HEK293 (cell line): ENCODE results near the gene TMEM203.

Source experiments
- BCL11A ChIP-seq: fragments of 450-650 bp; formaldehyde crosslinking; IDR thresholded peaks from 2 replicates; pipeline ENCODE4 v1.5.1; 2016; ENCODE audit warnings: low read depth, missing biosample characterization, missing genetic modification characterization
- GLI2 ChIP-seq: fragments of 450-650 bp; formaldehyde crosslinking; IDR thresholded peaks from 2 replicates; pipeline ENCODE4; 2017; ENCODE audit warnings: missing biosample characterization, missing genetic modification characterization, low read depth, borderline replicate concordance
- GLIS1 ChIP-seq: fragments of 450-650 bp; formaldehyde crosslinking; IDR thresholded peaks from 2 replicates; pipeline ENCODE4 v1.5.1; 2016; ENCODE audit warnings: missing biosample characterization, missing genetic modification characterization
- GLIS2 ChIP-seq: fragments of 450-650 bp; formaldehyde crosslinking; IDR thresholded peaks from 2 replicates; pipeline ENCODE4 v1.5.1; 2016; ENCODE audit warnings: missing biosample characterization, missing genetic modification characterization
- KLF10 ChIP-seq: fragments of 450-650 bp; IDR thresholded peaks from 2 replicates; pipeline ENCODE4 v1.5.1; 2018; ENCODE audit warnings: missing biosample characterization, mild to moderate bottlenecking, missing genetic modification characterization
- KLF8 ChIP-seq: fragments of 450-650 bp; formaldehyde crosslinking; IDR thresholded peaks from 2 replicates; pipeline ENCODE4 v1.5.1; 2016; ENCODE audit warnings: missing biosample characterization, missing genetic modification characterization
- SETDB1 ChIP-seq: IDR thresholded peaks from one replicate; pipeline ENCODE4 v1.6.1; 2017; ENCODE audit warnings: mild to moderate bottlenecking, low read length, moderate library complexity, mixed read lengths; ENCODE audit not compliant: insufficient read length
- ZBTB48 ChIP-seq: fragments of 450-650 bp; formaldehyde crosslinking; IDR thresholded peaks from 2 replicates; pipeline ENCODE4 v1.5.1; 2016; ENCODE audit warnings: missing biosample characterization, missing genetic modification characterization
- ZEB2 ChIP-seq: fragments of 450-650 bp; formaldehyde crosslinking; IDR thresholded peaks from 2 replicates; pipeline ENCODE4 v1.5.1; 2016; ENCODE audit warnings: missing biosample characterization, missing genetic modification characterization
- ZIC2 ChIP-seq: fragments of 450-650 bp; formaldehyde crosslinking; IDR thresholded peaks from 2 replicates; pipeline ENCODE4 v1.5.1; 2016; ENCODE audit warnings: missing biosample characterization, missing genetic modification characterization
- ZNF350 ChIP-seq: fragments of 450-650 bp; formaldehyde crosslinking; IDR thresholded peaks from 2 replicates; pipeline ENCODE4 v1.5.0; 2017; ENCODE audit warnings: missing biosample characterization, mild to moderate bottlenecking, missing genetic modification characterization
- ZNF391 ChIP-seq: fragments of 450-650 bp; formaldehyde crosslinking; IDR thresholded peaks from 2 replicates; pipeline ENCODE4 v1.5.1; 2016; ENCODE audit warnings: low read depth, missing biosample characterization, missing genetic modification characterization, borderline replicate concordance
- ZNF544 ChIP-seq: fragments of 450-650 bp; formaldehyde crosslinking; IDR thresholded peaks from 2 replicates; pipeline ENCODE4 v1.5.0; 2017; ENCODE audit warnings: missing biosample characterization, missing genetic modification characterization
- ZNF600 ChIP-seq: fragments of 450-650 bp; formaldehyde crosslinking; IDR thresholded peaks from 2 replicates; pipeline ENCODE4 v1.5.1; 2016; ENCODE audit warnings: missing biosample characterization, missing genetic modification characterization
- ZNF701 ChIP-seq: fragments of 450-650 bp; formaldehyde crosslinking; IDR thresholded peaks from 2 replicates; pipeline ENCODE4 v1.5.1; 2016; ENCODE audit warnings: missing biosample characterization, missing genetic modification characterization
- ZXDB ChIP-seq: fragments of 450-650 bp; formaldehyde crosslinking; IDR thresholded peaks from 2 replicates; pipeline ENCODE4 v1.5.1; 2016; ENCODE audit warnings: missing biosample characterization, missing genetic modification characterization
- TF ChIP-seq, protein P1 (sequence below): fragments of 450-650 bp; formaldehyde crosslinking; IDR thresholded peaks from 2 replicates; pipeline ENCODE4 v1.5.1; 2016; ENCODE audit warnings: missing biosample characterization, missing genetic modification characterization
- TF ChIP-seq, protein P2 (sequence below): fragments of 450-650 bp; formaldehyde crosslinking; IDR thresholded peaks from 2 replicates; pipeline ENCODE4 v1.5.1; 2016; ENCODE audit warnings: missing biosample characterization, missing genetic modification characterization
- TF ChIP-seq, protein P3 (sequence below): fragments of 450-650 bp; formaldehyde crosslinking; IDR thresholded peaks from 2 replicates; pipeline ENCODE4 v1.5.1; 2016; ENCODE audit warnings: missing biosample characterization, missing genetic modification characterization
- TF ChIP-seq, protein P4 (sequence below): fragments of 450-650 bp; formaldehyde crosslinking; IDR thresholded peaks from 2 replicates; pipeline ENCODE4 v1.5.1; 2016; ENCODE audit warnings: missing biosample characterization, missing genetic modification characterization
- TF ChIP-seq, protein P5 (sequence below): sonication (generic); formaldehyde crosslinking; IDR thresholded peaks from 2 replicates; pipeline ENCODE4 v1.8.1; 2022; ENCODE audit warnings: mild to moderate bottlenecking, moderate library complexity, missing genetic modification reagents
- TF ChIP-seq, protein P6 (sequence below): fragments of 450-650 bp; formaldehyde crosslinking; conservative IDR thresholded peaks from 2 replicates; pipeline ENCODE4 v1.5.1; 2016; ENCODE audit warnings: low read depth, missing biosample characterization, missing genetic modification characterization

The TMEM203 gene

DNA sequence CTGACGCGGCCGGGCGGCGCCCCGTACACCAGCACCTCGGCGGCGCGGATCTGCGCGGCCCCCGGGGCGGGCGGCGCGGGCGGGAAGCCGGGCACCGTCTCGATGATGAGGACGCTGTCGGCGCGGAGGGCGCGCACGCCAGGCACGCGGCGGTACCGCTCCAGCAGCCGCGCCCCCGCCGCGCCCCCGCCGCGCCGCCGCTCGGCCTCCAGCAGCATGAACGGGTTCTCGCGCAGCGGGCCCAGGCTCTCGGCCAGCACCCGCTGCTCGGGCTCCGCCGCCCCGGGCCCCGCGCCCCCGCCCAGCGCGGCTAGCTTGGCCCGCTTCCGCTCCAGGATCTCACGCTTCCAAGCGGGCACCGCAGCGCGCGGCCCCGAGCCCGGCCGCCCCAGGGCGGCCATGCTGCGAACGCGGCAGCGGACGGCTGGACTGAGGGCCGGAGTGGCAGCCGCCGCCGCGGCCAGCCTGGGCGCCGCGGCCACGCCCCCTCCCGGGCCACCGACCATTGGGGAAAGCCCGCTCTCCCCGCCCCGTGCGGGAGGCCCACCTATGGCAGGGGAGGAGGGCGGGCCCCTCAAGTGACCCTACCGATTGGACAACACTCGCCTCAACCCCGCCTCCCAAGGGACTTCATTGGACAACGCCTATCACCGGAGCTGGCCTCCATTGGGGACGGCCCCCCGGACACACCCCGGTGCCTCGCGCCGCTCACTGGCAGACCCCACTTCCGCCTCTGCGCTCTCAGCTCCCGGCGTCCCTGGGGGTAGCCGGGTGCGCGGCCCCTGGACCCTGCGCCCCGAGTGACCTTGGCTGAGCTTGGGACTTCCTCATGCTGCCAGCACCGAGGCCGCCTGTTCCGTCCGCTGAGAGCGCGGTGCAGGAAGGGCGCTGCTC lies 4.9 kb downstream of the TMEM203 start, which contains the start of gene TPRN (continued):
- TF ChIP-seq, protein P1, sequence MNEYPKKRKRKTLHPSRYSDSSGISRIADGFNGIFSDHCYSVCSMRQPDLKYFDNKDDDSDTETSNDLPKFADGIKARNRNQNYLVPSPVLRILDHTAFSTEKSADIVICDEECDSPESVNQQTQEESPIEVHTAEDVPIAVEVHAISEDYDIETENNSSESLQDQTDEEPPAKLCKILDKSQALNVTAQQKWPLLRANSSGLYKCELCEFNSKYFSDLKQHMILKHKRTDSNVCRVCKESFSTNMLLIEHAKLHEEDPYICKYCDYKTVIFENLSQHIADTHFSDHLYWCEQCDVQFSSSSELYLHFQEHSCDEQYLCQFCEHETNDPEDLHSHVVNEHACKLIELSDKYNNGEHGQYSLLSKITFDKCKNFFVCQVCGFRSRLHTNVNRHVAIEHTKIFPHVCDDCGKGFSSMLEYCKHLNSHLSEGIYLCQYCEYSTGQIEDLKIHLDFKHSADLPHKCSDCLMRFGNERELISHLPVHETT: no peak
- TF ChIP-seq GLI2 (tag by site-specific recombination): no peak
- TF ChIP-seq, protein P2, sequence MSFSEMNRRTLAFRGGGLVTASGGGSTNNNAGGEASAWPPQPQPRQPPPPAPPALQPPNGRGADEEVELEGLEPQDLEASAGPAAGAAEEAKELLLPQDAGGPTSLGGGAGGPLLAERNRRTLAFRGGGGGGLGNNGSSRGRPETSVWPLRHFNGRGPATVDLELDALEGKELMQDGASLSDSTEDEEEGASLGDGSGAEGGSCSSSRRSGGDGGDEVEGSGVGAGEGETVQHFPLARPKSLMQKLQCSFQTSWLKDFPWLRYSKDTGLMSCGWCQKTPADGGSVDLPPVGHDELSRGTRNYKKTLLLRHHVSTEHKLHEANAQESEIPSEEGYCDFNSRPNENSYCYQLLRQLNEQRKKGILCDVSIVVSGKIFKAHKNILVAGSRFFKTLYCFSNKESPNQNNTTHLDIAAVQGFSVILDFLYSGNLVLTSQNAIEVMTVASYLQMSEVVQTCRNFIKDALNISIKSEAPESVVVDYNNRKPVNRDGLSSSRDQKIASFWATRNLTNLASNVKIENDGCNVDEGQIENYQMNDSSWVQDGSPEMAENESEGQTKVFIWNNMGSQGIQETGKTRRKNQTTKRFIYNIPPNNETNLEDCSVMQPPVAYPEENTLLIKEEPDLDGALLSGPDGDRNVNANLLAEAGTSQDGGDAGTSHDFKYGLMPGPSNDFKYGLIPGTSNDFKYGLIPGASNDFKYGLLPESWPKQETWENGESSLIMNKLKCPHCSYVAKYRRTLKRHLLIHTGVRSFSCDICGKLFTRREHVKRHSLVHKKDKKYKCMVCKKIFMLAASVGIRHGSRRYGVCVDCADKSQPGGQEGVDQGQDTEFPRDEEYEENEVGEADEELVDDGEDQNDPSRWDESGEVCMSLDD: peak; percentile 99
- peak; percentile 99 for TF ChIP-seq KLF10 (tag by site-specific recombination)
- TF ChIP-seq GLIS1: peak; percentile 93
- TF ChIP-seq ZNF350 (tag by site-specific recombination): no peak
- TF ChIP-seq, protein P3, sequence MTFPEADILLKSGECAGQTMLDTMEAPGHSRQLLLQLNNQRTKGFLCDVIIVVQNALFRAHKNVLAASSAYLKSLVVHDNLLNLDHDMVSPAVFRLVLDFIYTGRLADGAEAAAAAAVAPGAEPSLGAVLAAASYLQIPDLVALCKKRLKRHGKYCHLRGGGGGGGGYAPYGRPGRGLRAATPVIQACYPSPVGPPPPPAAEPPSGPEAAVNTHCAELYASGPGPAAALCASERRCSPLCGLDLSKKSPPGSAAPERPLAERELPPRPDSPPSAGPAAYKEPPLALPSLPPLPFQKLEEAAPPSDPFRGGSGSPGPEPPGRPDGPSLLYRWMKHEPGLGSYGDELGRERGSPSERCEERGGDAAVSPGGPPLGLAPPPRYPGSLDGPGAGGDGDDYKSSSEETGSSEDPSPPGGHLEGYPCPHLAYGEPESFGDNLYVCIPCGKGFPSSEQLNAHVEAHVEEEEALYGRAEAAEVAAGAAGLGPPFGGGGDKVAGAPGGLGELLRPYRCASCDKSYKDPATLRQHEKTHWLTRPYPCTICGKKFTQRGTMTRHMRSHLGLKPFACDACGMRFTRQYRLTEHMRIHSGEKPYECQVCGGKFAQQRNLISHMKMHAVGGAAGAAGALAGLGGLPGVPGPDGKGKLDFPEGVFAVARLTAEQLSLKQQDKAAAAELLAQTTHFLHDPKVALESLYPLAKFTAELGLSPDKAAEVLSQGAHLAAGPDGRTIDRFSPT (tag by site-specific recombination): peak; percentile 93
- TF ChIP-seq, protein P4, sequence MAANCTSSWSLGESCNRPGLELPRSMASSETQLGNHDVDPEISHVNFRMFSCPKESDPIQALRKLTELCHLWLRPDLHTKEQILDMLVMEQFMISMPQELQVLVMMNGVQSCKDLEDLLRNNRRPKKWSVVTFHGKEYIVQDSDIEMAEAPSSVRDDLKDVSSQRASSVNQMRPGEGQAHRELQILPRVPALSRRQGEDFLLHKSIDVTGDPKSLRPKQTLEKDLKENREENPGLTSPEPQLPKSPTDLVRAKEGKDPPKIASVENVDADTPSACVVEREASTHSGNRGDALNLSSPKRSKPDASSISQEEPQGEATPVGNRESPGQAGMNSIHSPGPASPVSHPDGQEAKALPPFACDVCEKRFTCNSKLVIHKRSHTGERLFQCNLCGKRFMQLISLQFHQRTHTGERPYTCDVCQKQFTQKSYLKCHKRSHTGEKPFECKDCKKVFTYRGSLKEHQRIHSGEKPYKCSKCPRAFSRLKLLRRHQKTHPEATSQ (tag by site-specific recombination): 0 out of 2 replicates have a peak, but pooled peaks have one; percentile 60
- TF ChIP-seq GLIS2 (tag by site-specific recombination): peak; percentile 100
- TF ChIP-seq ZNF544: no peak
- TF ChIP-seq, protein P5, sequence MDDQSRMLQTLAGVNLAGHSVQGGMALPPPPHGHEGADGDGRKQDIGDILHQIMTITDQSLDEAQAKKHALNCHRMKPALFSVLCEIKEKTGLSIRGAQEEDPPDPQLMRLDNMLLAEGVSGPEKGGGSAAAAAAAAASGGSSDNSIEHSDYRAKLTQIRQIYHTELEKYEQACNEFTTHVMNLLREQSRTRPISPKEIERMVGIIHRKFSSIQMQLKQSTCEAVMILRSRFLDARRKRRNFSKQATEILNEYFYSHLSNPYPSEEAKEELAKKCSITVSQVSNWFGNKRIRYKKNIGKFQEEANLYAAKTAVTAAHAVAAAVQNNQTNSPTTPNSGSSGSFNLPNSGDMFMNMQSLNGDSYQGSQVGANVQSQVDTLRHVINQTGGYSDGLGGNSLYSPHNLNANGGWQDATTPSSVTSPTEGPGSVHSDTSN (CRISPR knock-in tag): peak; percentile 91
- TF ChIP-seq SETDB1: no peak
- TF ChIP-seq ZIC2 (tag by site-specific recombination): peak; percentile 49
- no peak for TF ChIP-seq ZNF391
- TF ChIP-seq ZEB2 (tag by site-specific recombination): peak; percentile 87
- TF ChIP-seq, protein P6, sequence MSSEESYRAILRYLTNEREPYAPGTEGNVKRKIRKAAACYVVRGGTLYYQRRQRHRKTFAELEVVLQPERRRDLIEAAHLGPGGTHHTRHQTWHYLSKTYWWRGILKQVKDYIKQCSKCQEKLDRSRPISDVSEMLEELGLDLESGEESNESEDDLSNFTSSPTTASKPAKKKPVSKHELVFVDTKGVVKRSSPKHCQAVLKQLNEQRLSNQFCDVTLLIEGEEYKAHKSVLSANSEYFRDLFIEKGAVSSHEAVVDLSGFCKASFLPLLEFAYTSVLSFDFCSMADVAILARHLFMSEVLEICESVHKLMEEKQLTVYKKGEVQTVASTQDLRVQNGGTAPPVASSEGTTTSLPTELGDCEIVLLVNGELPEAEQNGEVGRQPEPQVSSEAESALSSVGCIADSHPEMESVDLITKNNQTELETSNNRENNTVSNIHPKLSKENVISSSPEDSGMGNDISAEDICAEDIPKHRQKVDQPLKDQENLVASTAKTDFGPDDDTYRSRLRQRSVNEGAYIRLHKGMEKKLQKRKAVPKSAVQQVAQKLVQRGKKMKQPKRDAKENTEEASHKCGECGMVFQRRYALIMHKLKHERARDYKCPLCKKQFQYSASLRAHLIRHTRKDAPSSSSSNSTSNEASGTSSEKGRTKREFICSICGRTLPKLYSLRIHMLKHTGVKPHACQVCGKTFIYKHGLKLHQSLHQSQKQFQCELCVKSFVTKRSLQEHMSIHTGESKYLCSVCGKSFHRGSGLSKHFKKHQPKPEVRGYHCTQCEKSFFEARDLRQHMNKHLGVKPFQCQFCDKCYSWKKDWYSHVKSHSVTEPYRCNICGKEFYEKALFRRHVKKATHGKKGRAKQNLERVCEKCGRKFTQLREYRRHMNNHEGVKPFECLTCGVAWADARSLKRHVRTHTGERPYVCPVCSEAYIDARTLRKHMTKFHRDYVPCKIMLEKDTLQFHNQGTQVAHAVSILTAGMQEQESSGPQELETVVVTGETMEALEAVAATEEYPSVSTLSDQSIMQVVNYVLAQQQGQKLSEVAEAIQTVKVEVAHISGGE (tag by site-specific recombination): peak; percentile 79
- TF ChIP-seq ZNF701 (tag by site-specific recombination): no peak
- TF ChIP-seq ZXDB (tag by site-specific recombination): peak; percentile 96
- TF ChIP-seq KLF8 (tag by site-specific recombination): peak; percentile 92
- TF ChIP-seq ZNF600 (tag by site-specific recombination): 0 out of 2 replicates have a peak, but pooled peaks have one; percentile 12
- TF ChIP-seq BCL11A (tag by site-specific recombination): peak; percentile 85
- peak; percentile 97 for TF ChIP-seq ZBTB48 (tag by site-specific recombination)
